ENCODE results near the gene FLT4.
"Not testable (repeated sequence)": the region's sequence is repeated elsewhere in the genome, so short reads cannot be mapped to it uniquely, and the experiment has no call there.

- TF ChIP-seq CTCF (conservative IDR thresholded peaks at IDR 0.05 in 1 of 2, IDR thresholded peaks at IDR 0.05 in 1 of 2; ENCODE audit: low read depth in 1 of 2, low read length in 2 of 2); EZH2 (IDR thresholded peaks at IDR 0.05; ENCODE audit: low read length, missing control alignments): not testable (repeated sequence)
Measured at GRCh38 chr5:180674090-180674475, 24.7 kb upstream of the FLT4 start.
